ENCODE measurements around the gene C1QTNF1.
"Not testable (repeated sequence)": the region's sequence is repeated elsewhere in the genome, so short reads cannot be mapped to it uniquely, and the experiment has no call there.

C1QTNF1 gene

DNA sequence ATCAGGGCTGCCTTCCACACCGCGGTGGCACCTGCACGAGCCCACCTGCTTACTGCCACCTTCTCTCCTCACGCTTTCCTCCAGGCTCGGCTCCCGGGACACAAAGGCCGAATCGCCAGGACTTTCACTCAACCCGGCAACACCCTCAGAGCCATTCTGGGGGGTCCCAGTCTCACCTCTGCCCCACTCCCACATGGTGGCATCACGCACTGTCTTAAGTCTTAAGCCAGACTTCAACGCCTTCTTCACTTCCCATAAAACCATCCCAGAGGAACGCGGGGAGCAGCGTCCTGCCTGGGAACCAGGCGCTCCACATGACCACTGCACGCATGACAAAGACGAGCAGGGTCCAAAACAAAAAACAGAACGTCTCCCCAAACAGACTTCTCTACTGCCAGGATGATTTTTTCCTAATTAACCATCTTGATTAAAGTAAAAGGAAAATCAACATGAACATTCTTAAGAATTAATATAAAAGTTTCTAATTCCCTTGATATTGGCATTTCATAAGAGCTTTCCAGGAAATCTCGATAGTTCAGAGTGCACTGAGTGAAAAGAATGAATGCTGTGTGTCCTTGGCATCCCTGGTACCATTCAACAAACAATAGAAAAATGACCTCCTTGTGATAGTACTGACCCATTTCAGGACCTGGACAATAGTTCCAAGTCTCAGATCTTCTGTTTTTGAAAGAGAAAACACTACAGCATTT is 17.0 kb upstream of the C1QTNF1 start:
- DNase-seq = no peak

DNA sequence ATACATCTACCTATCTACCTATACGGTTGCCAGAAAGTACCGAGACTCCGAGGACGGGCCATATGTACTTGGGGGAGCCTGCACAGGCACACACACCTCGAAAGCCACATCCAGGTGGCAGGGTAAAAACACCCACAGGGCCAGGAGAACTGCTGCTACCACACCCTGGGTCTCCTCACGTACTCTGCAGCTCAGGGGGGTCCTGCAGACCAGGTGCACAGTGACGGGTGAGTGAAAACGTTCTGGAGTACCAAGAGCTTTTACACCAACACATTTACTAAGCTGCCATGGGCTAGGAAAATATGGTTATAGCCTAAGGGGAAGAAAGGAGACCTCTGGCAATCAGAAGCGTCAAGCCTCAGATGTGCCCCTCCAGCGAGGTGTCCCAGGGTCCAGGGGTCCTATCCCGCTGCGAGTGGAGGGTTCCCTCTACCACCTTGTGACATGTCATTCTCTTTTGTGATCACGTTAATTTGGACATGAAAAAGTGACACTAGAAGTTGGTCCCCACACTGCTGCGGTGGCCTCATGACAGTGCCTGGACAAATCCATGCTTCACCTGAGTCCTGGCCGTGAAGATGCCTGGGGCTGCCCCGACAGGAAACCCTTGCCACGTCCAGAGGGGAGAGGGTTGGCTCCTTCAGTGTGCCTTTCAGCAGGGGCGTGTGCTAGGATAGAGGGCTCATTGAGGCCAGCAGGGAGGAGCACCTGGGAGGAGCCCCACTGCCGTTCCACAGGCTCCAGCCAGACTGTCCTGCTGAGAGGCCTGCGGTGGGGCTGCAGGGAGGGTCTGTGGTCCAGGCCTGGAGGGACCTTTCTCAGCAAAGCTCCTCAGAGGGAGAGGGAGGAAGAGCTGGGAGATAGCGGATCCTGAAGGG is 16.2 kb upstream of the C1QTNF1 start:
- no peak for DNase-seq

DNA sequence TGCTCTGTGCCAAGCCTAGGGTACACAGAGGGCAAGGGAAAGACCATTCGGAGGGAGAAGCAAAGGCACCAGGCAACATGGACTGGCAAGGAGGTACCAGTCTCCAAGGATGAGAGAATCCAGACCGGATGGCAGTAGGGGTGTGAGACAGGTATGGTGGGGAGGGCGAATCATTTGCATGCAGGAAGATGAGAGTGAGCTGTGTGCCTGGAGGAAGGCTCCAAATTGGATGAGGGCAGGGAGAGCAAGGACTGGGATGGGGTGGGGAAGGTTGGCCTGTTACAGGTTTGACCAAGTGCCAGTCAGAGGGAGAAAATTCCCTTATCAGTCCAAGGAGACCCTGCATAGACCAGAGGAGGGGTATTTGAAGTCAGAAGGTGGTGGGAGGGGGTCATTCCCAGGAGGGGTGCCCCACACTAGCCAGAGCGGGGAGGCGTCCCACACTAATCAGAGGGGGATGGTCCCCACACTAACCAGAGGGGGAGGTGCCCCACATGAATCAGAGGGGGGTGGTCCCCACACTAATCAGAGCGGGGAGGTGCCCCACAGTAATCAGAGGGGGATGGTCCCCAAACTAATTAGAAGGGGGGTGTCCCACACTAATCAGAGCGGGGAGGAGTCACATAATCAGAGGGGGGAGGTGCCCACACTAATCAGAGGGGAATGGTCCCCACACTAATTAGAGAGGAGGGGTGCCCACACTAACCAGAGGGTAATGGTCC is 15.1 kb upstream of the C1QTNF1 start:
- no peak for DNase-seq

DNA sequence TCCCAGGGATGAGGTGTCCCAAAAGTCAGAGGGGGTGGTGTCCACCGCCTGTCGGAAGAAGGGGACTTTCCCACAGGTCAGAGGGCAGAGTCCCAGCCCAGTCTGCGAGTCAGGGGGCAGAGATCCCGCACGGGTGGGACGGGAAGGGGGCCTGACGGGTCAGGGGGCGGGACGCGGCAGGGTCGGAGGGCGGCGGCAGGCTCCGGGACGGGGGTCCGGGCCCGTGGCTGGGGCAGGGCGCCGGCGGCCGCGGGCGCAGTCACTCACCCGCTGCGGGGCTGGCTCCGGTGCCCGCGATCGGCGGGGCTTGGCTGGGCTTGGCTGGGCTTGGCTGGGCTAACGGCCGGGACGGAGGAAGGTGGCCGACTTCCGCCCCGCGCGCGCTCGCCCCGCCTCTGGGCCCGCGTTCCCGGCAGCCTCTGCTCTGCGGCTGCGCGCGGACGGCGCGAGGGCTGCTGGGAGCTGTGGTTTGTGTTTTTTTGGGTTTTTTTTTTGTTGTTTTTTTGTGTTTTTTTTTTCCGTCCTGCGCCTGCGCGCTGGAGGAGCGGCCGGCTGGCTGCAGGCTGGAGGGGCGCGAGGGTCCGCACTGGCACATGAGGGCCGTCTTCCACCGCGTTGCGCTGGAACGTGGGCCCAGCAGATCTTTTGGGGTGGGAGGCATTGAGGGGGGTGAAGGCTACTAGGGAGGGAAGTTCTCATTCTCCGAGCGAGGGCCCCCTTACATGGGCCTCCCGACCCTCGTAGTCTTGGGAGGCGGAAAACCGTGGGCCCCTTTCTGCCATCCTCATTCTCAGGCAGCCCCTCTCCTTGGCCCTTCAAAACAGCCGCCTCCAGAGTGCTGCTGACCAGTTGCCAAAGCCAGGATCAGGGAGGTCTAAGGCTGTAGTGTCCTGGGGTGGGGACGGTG is 14.3 kb upstream of the C1QTNF1 start, which contains the start of gene CANT1:
CANT1 (minus strand) TSS at position 368 of the 907 bp plus-strand sequence. CDS start 12,142 bp downstream, outside the sequence.
- peak; percentile 63 for DNase-seq

DNA sequence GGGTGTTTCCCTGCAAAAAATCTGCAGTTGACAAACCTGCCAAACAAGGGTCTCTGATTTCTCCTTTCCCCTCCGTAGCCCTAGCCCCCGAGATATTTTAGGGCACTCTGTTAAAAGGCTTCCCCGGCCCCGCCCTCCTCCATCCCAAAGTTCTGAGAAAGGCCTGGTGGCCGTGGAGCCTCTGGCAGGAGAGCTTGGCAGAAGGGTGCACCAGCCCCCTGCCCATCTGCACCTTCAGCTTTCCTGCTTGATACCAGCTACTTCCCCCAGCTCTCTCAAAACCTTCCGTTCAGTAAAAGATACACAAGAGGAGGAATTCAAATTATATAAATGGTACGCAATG is 13.7 kb upstream of the C1QTNF1 start:
- DNase-seq = no peak

DNA sequence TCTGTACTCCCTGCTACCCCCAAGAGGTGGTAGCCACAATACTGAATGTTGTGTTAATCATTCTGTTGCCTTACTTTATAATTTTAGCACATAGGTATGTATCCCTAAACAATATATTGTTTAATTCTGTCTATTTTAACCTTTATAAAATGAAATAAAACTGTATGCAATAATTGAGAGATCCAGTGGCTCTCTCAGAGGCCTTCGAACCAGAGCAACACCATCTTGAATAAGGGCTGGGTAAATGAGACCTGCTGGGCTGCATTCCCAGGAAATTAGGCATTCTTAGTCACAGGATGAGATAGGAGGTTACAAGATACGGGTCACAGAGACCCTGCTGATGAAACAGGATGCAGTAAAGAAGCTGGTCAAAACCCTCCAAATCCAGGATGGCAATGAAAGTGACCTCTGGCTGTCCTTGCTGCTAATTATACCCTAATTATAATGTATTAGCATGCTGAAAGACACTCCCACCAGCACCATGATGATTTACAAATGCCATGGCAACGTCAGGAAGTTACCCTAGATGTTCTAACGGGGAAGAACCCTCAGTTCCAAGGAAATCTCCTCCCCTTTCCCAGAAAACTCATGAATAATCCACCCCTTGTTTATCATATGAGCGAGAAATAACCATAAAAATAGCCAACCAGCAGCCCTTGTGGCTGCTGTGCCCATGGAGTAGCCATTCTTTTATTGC is 12.4 kb upstream of the C1QTNF1 start:
- no peak for DNase-seq

DNA sequence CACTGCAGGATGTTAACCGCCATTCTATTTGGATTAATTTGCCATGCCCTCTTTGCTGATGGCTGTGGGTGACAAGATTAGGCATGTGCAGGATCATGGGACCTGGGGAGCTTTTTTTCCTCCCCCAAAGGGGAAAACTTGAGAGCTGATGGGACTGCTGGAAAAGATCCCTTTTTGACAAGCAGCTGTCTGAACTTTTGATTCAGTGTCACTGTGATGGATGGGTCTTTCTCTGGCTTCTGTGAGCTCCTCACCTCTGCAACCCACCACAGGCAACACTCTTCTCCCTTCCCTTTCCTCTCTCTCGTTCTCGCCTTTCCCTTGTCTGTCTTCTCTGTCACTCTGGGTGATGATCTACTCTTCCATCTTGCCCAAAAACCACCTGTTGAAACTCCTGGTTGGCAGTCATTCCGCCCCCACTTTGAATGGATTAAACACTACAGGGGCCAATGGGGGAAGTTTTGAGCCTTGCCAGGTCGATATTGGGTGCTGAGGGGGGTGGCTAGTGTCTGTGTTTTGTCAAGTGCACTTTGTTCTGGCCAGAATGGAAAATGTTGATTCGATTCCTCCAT is 11.3 kb upstream of the C1QTNF1 start:
- no peak for DNase-seq

DNA sequence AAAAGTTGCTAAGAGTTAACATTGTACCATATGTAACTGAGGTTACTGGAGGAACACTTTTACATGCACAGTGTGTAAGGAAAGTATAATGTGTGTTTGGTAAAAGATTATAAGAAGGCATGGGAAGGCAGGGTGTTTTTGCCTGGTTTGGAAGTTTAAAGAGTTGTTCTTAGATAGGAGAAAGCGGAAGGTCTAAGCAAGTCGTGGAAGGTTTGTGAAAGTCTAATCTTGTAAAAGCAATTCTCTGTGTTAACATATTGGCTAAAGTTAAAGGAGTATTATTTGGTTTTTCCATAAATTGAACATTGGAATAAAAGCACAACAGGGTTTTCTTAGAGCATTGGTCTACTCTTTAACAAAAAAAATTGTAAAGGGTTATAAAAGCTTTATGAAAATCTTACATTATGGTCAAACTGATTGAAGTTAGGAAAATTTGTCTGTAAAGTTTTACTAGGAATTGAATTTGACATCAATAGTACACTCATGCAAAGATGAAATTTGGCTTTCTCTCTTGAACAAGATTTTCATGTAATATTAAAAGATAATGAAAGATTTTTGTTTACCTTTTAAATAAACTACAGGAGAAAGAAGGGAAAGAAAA is 9.7 kb upstream of the C1QTNF1 start:
- no peak for DNase-seq

DNA sequence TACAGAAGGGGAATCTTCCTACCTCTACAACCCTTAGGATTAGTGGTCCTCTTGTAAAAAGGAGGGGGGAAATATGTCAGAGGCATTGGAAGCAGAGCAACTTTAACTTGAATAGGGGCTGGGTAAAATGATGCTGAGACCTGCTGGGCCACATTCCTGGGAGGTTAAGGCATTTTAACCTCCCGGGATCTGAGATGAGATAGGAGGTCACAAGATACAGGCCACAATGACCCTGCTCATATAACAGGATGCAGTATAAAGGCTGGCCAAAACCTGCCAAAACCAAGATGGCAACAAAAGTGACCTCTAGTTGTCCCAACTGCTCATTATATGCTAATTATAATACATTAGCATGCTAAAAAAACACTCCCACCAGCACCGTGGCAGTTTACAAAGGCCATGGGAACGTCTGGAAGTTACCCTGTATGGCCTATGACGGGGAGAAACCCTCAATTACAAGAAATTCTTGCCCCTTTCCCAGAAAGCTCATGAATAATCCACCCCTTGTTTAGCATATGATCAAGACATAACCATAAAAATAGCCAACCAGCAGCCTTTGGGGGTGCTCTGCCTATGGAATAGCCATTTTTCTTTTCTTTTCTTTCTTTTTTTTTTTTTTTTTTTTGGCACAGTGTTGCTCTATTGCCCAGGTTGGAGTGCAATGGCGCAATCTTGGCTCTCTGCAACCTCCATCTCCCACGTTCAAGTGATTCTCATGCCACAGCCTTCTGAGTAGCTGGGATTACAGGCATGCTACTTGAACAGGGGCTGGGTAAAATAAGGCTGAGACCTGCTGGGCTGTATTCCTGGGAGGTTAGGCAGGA is 6.2 kb upstream of the C1QTNF1 start:
- DNase-seq = no peak

DNA sequence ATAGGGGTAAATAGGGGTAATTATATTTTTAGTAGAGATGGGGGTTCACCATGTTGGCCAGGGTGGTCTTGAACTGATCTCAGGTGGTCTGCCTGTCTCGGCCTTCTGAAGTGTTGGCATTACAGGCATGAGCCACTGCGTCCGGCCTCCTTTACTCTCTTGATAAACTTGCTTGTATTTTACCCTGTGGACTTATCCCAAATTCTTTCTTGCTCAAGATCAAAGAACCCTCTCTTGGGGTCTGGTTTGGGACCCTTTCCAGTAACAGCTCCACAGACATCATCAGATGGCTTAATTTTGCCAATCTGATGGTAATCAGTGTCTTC is 5.6 kb upstream of the C1QTNF1 start:
- no peak for DNase-seq

DNA sequence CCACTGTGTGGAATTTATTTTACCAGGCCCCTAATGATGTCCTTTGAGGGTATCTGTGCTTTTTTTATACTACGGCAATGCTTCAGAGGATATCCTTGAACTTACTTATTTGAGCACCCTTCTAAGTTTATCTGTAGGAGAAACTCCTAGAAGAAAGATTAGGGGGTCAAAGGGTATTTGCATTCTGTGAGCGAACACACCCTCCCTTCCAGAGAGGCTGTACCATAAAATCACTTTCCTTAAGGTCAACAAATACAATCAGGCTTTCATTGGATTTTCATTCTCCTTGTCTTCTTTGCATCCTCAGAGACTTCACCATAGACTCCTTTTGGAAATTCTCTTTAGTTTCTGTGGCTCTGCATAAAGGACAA is 4.7 kb upstream of the C1QTNF1 start:
- DNase-seq = no peak

DNA sequence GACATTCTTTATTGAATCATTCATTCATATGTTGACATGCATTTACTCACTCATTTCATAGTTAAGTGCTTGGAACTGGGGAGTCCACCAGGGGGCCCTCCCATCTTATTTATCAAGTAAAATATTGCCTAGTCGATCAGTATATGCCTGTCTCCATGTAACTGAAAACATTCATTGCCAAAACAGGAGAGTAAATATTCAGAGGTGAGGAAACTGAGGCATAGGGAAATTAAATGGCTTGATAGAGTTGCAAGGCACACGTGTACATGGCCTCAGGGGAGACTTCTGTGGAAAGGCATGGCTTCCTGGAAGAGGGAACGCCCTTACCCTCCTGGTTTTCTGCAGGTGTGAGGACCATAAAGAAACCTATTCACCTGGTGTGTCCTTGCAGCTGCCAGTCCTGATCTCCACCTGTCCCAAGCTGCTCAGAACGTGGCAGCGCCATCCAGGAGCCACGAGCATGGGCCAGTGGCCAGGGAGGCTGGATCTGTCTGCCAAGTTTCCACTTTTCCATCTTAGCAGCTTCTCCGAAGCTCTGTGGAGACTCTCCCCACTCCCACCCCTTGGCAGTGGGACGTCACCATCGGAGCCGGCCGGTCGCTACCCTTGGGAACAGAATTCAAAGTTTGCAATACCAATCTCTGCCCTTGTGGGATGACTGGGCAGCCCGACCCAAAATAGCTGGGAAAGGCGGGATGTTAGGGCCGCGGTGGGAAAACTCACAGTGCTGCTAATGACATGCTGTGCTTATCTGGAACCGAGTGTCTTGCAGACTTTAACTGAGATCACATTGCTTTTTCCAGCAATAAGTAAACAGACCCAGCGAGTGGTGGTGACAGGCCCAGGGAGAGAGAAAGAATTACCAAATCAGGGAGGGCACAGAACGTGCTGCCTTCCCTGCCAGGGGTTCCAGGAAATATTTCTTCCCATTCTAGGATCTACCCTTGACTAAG is 4.1 kb upstream of the C1QTNF1 start:
- DNase-seq = peak; percentile 85

DNA sequence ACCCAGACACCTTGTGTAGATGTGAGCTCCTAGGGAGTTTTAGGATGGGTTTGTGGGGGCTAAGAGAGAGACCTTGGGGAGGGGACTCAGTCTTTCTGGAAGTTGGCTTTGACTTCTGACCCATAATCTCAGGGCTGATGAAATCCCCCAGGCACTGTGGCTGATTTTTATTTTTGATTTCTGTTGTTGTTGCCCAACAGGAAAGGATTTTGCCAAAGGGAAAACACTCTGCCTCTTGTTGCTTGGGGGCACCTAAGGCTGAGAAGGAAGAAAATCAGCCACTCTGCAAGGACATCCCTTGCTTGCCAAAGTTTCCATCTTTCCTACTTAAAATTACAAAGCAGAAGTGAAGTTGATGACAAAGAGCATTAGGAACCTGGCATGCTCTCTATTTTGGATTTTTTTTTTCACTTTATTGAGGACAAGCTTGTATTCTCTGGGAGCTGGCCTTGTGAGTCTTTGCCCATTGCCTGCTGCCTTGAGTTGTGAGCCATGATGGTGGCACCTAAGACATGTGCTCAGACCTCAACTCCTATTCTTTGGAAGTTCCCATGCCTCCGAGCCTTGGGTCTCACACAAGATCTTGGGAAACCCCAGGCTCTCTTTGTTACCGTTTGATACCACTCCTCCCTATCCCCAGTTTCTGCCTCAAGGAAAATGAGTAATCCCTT is 3.2 kb upstream of the C1QTNF1 start:
- DNase-seq = no peak

DNA sequence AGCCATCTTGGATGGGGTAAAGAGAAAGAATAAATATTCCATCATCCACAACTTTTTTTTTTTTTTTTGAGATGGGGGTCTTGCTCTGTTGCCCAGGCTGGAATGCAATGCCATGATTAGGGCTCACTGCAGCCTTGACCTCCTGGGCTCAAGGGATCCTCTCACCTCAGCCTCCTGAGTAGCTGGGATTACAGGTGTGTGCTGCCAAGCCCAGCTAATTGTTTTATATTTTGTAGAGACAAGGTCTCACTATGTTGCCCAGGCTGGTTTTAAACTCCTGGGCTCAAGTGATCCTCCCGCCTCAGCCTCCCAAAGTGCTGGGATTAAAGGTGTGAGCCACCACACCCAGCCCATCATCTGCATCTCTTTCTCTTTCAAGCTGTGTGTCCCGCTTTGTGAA is 2.0 kb upstream of the C1QTNF1 start:
- not testable (repeated sequence) for DNase-seq

DNA sequence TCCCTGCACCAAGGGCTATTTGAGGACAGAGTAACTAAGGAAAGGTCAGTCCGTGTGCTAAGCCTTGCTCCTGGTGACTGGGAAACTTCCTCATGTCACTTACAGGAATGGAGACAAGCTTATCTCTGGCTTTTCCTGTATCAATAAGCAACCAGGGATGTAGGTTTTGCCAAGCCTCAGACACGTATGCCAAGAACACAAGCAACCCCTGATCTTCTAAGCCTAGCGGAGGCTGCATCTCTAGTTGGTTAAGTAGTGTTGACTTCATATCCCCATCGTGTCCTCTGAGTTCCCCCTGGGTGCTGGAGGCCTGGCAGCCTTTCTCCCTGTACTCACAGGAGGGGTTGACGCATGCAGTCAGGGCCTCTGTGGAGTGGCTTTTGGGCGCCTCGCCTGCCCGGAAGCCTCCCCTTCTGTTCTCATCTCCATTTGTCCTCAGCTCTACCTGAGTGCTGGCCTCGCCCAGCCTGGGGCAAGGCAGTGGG is 1.4 kb upstream of the C1QTNF1 start:
- no peak for DNase-seq

DNA sequence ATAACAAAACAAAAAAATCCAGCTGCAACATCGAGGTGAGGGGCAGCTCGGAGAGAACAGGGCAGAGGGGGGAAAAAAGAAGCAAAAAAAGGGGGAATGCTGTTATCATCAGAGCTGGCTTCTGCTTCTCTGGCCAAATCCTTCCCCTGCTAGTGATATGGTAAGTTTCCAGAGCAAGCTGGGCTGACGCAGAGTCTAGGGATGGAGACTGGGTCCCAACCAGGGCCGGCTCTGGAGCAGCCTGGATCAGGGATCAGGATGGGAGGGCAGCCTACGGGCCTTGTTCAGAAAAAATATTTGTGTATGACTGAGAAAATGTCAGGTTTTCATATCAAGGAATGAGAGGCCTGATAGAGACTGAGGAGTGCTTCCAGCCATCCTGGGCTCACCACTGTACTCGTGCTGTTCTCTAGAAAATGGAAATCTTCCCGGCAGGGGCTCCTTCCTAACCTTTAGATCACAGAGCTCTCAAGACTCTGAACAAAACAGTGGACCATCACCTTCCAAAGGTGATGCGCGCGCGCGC is 726 bp upstream of the C1QTNF1 start:
- DNase-seq = no peak

DNA sequence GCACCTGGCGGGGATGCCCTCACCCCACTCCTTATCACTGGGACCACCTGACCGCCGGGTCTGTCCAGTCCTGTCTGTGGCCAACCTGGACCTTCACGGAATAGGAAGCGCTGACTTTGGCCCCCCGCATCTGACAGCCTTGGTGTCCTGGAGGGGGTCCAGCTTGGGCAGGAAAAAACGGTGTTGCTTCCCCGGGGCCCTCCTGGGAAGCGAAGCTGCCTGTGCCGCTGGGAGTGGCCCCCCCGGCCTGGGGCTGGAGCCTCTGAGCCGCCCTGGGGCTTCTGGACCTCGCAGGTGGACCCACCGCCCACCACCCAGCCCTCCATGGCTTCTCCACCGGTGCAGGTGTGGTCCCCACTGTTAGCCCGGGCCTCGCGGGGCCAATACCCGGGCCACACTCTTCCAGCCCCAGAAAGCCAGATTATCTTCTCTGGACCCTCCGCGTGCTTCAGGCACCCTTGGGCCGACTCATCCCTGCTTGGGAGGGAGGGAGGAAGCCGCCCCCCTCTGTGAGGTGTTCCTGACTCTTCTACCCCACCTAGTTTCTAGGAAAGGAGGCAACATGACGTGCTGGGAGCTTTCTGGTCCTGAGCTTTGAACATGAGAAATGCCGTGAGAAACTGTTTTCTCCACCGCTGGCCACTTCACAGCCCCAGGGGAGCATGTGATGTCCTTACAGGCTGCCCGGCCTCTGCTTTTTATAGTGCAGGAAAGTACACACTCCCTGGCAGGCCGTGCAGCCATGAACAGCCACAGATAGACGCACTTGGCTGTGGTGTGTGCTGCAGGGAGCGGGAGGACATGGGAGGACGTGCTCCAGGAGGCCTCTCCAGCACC is 1.1 kb downstream of the C1QTNF1 start:
- DNase-seq = no peak

Data from NCI-H1694 (cell line).